Activated effector memory CD4-positive, alpha-beta T cell treated with anti-CD3 and anti-CD28 coated beads, Interleukin-2, amount 50 U/mL, for 16 hours (primary cell): Measurements from ENCODE around the gene TSPAN18.

Source experiments
- DNase-seq: peaks from one replicate; pipeline ENCODE4 v3.0.0-alpha.2; 2020

TSPAN18 gene

DNA sequence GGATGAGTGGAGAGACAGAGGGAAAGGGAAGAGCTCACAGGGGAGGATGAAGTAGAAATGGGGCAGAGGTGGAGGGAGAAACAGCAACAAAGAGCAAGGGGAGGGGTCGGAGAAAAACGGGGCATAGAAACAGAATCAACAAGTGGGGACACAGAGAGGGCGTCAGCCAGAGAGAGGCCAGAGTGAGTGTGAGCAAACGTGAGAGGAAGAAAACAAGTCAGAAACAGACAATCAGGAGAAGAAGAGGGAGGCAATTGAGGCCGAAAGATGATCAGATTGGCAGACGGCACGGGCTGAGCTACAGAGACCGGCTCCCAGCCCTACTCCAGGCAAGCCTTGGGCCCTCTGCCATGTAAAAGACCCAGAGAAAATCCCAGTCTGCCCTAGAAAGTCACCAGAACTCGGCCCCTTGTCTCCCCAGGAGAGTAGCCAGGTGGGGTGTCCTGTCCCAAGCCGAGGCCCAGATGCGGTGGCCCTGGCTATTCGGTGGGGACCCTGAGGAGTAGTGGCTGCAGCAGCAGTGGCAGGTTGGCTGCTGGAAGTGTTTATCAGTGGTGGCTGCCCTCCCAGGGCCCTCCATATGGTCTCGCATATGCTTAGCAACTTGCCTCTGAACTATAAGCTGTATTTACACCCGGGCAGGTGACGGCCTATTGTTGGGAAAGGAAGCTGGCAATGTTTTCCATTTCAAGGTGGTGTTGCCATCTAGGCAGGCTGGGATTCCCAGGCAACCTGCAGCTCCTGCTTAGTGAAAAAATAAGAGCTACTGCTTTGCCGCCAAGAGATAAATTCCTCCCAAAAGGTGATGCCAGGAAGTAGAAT lies 14.8 kb upstream of the TSPAN18 start:
- no peak for DNase-seq

DNA sequence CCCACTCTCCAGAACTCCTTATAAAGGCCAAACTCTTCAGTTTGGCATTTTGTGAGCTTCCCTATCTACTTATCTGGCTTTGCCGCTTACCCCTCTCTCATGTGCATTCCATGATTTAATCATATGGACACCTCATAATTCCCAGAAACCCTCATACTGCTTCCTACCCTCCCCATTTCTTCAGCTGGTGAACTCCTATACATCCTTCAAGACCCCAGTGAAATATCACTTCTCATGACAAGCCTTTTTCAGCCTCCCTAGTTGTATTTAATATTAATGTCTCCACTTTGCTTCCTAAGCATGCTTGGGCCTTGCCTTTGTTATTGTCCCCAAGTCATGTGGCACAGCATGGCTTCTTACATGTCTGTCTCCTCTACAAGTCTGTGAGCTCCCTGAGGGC lies 13.7 kb upstream of the TSPAN18 start:
- no peak for DNase-seq

DNA sequence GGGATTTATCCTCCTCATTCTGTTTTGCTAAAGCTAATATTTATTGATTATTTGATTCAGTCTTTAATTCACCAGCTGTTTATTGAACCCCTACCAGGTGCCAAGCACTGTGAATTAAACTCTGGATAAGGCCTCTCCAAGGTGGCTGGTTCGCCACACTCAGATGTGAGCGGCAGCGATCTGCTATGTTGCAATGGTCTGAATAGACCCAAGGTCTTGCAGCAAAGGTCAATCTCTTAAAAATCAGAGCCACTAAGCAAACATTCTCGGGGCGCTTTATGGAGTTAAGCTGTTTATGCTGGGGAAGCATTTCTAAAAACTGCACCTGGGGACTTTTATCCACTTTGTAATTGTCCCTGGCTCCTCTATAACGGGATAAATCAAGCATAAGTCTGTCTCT lies 10.5 kb upstream of the TSPAN18 start:
- DNase-seq = no peak

DNA sequence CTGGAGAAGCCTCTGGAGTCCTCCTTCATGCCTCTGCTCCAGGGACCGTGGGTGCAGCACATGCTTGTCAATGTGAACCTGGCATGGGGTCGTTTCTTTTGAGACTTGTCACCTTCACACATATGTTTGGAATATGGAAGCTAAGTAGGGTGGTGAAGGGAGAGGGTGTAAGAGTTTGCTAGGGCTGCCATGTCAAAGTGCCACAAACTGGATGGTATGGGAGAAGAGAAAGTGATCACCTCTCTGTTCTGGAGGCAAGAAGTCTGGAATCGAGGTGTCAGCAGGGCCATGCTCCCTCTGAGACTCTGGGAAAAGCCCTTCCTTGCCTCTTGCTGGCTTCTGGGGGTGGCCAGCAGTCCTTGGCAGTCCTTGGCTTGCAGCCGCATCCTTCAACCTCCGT lies 8.7 kb upstream of the TSPAN18 start:
- DNase-seq = no peak

DNA sequence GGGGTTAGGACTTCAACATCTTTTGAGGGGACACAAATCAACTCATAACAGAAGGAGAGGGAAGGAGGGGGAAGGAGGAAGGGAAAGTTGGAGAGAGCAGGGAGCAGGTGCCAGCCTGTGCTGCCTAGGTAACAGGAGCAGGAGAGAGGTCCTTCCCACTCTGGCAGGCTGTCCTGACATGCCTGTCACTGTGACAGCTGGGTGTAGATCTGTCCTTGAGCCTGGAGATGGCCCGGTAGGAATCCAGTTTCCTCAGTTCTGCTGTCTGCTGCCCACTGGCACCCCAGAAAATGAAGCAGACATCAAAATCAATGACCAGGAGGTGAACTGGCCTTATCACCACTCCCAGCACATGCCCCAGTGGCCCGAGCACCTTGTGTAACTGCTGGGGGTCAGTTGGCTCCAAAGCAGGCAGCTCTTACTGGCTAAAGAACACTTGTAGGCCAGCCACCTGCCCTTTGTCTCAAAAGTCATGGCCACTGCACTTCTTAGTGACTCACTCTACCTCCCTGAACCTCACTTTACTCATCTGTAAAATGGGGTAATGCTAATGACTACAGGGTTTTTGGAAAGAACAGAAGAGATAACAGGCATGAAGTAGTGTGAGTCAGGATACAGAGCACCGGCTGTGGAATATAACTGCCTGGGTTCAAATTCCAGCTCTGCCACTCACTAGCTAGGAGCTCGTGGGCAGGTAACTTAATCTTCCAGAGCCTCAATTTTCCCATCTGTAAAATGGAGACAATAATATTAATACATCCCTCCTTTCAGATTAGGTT lies 8.0 kb upstream of the TSPAN18 start:
- DNase-seq = no peak

DNA sequence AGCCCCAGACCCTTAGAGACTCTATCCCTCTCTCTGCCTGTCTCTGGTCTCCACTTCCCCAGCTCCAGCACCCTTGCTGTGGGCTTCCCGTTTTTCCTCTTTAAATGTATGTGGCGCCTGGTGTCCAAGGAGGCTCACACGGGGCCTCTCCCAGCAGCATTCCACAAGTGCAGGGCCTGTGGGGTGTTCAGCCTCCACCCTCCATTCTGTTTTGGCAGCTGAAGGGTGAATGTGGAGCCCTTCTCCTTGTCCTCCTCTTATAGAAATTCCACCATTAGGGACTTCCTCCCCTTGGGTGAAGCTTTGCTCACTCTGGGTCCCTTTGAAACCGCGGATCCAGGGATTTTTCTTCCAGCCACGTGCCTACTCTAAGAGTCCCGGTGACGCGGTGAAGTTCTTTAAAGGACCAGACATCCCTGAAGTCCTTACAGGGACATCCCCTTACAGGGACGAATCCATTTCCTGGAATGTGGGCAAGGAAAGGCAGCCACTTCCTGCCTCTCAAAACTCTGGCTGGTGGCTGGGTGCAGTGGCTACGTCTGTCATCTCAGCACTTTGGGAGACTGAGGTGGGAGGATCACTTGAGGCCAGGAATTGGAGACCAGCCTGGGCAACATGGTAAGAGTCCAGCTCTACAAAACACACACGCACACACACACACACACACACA lies 1.6 kb upstream of the TSPAN18 start:
- no peak for DNase-seq

DNA sequence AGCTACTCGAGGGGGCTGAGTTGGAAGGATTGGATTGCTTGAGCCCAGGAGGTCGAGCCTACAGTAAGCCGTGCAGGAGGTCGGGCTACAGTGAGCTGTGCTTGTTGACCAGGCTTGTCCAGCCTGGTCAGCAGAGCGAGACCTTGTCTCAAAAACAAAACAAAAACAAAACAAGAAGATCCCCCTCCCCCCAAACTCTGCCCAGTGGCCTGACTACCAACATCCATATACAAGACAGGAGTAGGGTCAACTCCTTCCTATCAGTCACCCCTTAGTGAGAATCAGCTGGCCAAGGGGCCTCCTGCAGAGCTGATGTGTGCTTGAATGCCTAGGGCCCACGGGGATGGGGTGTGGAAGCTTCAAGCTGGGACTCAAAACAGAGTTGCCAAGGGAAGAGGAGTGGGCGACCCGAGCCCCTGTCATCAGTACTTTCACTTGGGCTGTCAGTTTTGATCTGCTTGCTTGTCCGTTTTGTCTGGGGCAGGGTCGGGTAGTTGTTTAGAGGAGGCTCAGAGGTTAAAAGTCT lies 942 bp upstream of the TSPAN18 start:
- peak; percentile 64 for DNase-seq

DNA sequence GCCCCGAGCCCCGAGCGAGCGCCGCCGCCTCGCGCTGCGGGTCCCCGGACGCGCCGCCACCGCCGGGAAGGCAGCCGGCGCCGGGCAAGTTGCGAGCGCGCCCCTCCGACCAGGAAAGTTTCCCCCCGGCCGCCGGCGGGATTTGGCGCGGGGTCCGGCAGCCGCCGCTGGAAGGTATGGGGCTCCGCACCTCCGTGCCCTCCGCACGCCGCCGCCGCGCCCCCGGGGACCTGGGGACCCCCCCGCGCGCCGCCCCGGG lies 281 bp downstream of the TSPAN18 start:
- DNase-seq = no peak

DNA sequence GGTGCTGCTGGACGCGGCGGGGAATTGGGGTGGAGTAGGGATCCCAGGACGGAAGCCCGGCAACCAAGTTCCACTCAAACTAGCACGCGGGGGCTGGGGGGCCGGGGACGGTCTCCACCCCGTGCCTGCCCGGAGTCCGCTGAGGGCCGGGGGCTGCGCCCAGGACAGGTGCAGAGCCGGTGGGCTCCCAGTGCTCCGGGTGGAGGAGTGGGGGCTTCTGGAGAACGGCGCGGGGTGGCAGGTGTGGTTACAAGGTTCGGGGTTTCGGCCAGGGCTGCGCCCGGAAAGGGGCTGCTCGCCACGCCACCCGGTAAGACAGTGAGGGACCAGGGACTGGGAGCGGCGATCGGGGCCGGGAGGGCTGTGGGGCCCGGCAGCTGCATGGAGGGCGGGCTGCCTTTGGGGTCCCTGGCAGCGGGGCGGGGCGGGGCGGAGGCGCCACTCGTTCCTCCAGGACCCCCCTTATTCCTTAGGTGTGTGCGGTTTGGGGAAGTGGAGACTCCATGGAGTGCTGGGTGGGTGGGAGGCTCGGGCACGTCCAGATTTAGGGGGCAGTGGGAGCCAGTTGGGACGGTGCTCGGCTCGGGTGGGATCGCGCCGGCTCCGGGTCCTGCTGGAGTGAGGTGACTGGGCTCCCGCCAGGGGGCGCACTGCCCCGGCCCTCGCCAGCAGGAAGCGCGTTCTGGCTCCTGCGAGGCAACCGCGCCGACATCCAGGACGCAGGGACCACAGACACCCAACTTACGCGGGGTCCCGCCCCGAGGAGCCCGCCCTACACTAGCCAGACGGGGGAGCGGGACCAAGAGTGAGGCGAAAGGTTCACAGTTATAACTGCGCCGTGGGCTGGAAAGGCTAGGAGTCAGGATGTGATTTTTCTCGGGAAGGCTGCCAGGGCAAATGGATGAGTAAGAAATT lies 868 bp downstream of the TSPAN18 start:
- peak; percentile 93 for DNase-seq

DNA sequence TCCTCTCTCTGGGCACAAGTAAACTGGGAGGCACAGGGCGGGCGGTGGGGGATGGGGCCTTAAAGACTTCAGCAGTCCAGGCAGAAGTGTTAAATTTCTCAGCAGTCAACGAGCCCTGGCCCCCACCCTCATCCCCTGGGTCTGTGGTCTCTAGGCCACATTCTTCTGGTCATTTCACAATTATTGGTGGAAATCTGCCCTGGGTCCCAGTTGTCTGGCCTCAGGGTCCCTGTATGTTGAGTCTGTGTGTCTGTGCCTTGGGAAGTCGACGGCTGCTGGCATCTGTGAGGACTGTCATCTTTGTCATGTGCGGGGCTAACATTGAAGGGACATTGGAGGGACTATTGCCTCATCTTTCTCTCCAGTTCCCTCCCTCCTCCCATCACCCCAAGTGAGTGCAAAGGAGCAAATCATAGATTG lies 1.7 kb downstream of the TSPAN18 start:
- DNase-seq = no peak

DNA sequence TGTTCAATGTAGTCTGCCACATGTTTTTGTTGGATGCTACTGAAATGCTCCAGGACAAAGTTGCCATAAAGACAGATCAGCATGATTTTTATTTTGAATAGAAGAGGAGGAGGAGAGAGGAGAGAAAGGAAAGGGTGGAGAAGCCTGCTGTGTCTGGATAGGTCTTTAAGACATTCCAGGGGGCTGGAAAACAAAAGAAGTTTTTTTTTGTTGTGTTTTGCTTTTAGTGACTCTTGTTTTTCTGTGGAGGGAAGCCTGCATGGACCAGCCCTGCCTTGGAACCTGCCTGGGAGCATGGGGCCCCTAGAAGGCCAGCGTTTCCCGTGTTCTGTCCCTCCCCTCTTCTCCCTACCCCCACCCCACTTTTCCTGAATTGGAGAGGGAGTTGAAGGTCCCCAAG lies 2.3 kb downstream of the TSPAN18 start:
- DNase-seq = no peak

DNA sequence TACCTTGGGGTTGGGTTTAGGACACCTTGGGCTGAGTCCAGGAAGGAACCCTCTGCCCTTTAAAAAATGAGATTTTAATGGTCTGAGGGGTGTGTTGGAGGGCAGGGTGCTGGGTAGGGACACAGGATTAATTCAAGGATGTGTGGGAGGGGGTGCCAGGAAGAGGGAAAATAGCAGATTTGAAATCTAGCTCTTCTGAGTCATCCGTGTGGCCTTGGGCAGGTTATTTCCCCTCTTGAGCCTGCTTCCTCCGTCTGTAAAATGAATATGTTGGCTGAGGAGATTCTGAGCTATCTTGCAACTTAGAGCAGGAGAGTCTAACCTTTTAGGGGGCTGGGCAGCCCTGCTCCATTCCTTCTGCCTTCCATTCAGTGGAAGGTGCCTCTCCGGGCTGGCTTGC lies 3.0 kb downstream of the TSPAN18 start:
- no peak for DNase-seq

DNA sequence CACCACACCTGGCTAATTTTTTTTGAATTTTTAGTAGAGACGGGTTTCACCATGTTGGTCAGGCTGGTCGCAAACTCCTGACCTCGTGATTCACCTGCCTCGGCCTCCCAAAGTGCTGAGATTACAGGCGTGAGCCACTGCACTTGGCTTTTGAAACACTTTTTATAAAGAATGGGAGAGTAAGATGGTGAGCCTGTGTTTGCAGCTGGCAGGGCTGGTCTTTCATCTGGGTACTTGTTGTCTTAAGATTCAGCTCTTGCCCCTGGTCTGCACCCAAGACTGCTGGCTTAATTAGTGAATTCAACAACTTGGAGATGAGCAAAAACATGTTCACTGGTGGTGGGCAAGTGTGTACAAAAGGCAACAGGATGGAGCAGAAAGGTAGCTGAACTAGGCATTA lies 4.0 kb downstream of the TSPAN18 start:
- DNase-seq = no peak

DNA sequence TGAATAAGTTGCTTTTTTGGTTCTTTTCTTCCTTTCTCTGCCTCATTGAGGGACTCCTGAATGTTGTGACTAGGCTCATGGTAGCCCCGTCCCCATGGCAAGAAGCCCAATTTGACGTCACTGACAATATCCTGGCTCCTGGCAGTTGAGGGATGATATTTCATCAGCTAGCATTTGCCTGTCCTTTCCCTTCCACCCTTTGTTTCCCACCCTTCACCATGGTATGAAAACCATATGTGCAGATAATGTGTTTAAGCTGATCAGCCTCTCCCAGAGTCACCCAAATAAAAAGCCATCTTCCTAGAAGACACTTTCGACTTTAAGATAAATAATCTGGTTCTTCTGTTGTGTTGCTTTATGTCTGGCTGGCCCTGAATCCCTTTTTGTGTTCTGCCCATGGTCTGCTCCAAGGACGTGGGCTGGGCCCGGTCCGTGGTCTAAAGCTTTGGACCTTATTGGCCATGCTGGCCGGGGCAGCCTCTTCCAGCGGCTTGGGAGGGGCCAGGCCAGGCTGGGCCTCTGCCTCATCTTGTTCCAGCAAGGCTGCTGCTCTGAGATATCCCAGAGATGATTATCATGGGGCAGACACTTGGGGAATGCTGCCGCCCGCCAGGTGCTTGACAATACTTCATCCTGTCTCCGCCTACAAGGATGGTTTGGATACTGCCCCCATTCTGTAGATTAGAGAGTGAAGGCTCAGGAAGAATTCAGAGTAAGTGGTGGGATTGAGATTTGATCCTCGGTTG lies 5.1 kb downstream of the TSPAN18 start:
- DNase-seq = no peak

DNA sequence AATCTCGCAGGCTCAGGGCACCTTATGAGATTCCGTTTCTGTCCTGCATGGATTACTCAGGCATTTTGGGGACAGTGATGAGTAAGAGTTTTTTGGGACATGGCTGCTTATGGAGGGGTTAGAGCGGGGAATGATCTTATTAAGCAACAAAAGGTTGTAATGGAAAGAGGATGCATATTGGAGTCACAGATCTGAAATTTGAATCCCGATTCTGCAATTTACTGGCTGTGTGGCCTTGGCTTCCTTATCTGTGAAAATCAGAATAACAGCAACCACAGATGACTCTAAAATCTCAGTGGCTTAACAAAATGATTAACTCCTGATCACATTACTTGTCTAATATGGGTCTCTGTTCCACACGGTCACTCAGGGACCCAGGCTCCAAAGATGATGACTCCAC lies 5.8 kb downstream of the TSPAN18 start:
- no peak for DNase-seq

DNA sequence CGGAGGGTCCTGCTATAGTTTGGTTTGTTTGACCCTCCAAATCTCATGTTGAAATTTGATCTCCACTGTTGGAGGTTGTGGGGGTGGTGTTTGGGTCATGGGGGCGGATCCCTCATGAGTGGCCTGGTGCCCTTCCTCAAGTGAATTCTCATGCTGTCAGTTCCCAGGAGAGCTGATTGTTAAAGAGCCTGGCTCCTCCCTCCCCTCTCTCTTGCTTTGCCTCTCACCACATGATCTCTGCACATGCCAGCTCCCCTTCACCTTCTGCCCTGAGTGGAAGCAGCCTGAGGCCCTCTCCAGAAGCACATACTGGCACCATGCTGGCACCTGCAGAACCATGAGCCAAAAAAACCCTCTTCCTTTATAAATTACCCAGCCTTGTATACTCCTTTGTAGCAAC lies 7.1 kb downstream of the TSPAN18 start:
- no peak for DNase-seq

DNA sequence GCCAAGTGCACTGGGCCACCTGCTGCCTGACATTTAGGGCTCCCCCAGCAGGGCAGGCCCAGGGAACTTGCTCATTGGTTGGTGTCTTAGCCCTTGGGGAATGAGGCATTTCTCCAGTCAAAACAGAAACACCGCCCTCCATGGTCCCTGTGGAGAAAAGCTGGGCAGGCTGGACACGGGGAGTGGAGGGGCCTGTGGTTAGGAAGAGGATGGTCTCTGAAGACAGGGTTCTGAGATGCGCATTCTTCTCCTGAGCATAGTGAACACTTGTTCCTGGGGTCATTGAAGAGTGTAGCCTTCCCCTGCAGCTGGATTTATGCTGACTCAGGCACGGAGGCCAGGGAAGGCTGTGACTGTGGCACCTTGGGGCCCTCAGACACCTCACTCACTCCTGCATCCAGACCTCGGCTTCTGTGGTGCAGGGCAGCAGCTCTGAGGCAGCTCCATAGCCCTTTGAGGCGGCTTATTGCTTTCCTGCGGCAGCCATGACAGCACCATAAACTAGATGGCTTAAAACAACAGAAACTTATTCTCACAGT lies 8.2 kb downstream of the TSPAN18 start:
- no peak for DNase-seq

DNA sequence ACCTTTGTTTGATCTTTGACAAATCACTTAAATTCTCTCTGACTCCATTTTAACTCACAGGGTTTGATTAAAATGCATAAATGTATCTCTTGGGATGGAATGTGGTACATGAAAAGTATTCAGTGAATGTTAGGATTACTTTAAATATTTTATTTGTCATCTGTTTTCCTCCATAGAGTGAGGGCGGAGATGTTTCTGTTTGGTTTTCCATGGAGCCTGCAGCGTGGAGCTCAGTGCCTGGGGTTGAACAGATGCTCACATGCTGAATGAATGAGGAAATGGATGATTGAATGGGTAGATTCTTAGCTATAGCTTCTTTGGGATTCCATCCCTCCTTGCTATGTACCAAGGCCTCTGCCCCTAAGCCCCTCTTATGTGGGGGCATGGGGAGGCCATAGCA lies 10.0 kb downstream of the TSPAN18 start:
- DNase-seq = no peak

DNA sequence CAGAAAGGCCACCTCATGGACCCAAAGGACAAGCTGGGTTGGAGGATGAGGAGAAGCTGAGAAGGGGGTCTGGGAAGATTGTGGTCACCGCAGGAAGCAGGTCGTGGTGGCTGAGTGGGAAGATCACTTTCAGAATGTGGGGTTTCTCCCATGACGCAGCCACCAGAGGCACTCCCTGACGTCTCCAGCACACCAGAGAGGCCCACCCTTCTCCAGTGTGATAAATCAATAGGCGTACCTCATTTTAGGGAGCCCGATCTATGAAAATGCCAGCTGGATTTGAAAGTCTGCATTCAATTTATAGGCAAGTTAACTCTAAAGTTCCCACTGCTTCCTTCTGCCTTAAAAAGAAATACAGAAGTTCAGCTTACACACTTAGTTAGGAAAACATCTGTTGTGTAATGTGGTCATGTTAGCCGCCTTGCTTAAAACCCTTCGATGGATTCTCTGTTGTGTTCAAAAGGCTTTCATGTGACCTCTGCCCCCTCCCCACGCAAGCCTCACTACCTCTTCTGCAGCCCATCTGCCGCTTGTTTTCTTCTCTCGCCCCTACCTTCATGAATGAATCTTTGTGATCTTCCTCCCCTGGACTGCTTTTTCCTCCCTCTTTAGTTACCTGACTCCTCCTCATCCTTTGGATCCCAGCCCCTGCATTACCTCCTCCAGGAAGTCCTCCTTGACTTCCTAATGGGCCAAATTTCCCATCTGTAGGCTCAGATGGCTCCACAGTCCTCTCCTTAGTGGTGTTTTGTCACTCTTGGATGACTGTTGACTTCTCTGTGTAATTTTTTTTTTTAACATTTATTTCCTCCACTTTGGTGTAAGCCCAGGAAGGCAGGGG lies 10.7 kb downstream of the TSPAN18 start:
- no peak for DNase-seq

DNA sequence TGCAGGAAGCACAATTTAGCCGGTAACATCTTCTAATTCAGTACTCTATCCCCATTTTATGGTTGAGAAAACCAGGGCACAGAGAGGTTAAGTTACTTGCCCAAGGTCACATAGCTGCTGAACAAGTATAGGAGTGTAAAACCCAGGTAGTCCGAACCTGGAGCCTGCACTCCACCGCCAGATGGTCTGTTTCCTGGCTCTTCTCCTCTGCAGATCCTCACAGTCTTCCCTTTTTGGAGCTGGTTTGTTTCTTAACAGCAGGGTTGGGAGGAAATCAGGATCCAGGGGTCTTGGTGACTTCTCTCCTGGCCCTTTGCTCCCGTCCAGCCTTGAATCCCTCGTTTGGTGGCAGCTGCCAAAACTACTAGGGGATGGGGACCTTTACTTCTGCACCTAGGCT lies 12.0 kb downstream of the TSPAN18 start:
- DNase-seq = no peak

DNA sequence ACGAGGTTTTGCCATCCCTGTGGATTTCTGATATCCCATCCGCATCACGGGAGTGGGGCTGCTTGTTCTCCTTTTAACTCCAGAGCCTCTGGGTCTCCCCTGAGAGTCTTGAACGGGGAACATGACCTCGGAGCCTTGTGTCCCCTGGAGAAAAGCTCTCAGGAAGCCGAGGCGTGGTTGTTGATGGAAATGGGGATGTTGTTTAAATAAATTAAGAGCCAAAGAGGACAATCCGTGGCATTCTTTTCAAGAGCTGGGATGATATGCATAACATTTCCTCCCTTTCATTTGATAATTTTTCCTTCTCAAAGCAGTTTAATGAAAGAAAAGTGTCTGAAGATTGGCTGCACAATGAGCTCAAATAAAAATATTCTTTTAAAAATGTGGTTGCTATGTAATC lies 14.2 kb downstream of the TSPAN18 start:
- no peak for DNase-seq
